Stimulated activated CD8-positive, alpha-beta memory T cell treated with anti-CD3 and anti-CD28 coated beads, Interleukin-4, amount 100 ng/mL, for 1 hour (primary cell): ENCODE measurements around the gene SLC25A26.

ENCODE experiments used
- DNase-seq, 2 donors: peaks; one replicate each; pipeline ENCODE4 v3.0.0-alpha.2; 2020; ENCODE audit warnings: low read depth in 2 of 2, low spot score in 1 of 2

Gene SLC25A26

DNA sequence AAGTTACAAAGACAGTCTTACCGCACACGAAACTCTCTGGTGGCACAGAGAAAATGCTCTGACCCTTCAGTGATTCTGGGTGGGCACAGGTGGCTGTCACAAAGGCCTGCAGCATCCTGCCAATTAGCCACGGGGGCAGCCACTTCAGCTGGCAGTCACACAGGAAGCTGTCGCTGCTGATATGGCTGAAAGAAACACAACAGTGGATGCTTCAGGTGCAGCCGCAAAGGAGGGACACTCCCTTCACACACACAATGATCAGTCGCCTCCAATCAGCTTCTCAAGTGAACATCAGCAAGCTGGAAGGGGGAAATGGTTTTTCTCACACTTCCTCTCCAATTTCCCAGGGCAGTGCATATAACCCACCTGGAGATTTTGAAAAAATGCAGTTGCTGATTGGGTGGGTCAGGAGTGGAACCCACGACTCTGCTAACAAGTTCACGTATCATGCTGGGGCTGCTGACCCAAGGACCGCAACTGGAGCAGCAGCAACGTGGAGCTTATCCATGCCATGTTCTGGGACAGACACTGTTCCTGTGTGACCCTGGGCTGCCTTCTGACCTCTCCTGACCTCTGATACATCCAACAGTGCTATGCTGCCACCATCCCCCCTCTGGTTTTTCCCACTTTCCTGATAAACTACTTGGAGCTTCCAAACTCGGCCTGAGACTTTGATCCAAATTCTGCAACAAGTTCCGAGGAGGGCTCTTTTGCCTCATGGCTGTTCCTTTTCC, 173.4 kb downstream of the SLC25A26 start:
- DNase-seq = peak in 1 of 2 donors; percentile 26

DNA sequence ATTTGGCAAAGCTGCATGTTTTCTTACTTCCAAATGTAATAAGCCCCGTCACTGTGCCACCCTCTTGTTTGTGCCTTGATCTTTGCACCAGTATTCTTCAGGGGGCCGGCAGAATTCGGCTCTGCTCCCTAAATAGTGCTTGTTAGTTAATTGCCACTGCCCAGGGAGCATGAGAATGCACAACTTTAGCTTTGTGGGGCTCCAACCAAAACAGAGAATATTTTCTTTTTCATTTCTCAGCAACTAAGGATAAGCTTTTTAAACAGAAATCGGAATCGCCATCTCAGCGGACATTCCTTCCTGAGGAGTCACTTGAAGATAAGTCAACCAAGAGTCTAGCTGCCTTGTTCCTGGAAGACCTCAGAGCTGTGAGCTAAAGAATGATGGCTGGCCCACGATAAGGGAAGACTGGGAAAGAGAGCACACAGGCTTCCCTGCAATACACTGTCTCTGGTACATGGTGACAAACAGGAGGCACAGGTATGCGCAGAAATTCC, 174.0 kb downstream of the SLC25A26 start:
- DNase-seq = no peak

DNA sequence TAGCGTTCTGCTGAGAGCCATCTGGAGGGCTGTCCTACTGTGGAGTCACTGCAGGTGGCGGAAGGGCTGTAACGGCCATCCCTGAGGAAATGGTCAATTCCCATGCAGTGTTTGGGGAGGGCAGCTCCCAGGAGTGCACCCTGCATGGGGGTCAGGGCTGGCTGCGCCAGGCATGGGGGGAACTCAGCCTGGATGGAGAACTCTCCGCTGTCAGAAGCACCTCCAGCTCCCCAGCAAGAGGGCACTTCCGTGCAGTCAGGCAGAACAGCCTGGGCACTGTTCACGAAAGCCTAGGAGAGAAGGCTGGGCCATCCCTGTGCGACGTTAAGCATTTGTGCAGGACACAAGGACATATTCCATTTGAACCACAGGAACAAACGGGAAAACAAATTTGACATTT, 174.8 kb downstream of the SLC25A26 start:
- no peak for DNase-seq

DNA sequence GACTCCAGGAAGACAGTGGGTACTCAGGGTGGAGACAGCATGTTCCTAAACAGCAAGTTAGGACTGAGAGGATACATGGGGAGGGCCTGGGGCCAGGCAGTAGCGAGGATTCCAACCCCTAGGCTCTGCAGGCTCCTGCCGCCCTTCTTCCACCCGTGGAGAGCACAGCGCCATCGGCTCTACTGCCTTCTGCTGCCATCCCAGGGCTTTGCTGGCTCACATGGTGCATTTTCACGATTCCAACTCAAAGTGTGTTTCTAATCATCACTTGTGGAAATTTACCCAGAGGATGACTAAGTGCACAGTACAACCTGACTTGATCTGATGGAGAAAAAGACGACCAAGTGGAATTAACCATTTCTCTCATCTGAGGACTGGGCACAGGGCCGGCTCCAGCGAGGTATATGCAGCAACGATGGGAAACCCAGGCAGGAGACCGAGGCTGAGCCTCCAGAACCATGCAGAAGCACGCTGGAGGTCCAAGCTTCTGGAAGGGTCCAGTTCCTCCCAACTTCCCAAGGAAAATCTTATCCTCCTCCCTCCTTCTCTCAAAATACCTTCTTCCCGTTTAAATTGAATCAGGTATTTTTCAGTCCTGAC, 175.5 kb downstream of the SLC25A26 start:
- no peak for DNase-seq

DNA sequence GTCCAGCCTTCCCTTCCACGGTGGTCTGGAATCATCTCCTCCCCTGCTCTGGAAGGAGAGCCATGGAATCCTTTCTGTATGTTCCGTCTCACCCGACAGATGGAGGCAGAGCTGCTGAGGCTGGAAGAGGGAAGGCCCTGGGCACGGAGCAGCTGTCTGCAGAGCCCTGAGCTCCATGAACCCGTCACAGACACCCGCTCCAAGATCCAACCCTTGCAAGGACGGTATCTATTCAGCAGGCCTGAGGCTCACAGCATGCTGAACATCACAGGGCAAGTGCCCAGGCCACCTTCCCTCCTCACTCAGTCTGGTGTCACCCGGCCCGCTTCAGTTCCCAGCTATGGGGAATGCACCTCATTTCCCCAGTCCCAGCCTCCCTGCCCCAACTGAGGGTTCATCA, 176.1 kb downstream of the SLC25A26 start:
- DNase-seq = no peak

DNA sequence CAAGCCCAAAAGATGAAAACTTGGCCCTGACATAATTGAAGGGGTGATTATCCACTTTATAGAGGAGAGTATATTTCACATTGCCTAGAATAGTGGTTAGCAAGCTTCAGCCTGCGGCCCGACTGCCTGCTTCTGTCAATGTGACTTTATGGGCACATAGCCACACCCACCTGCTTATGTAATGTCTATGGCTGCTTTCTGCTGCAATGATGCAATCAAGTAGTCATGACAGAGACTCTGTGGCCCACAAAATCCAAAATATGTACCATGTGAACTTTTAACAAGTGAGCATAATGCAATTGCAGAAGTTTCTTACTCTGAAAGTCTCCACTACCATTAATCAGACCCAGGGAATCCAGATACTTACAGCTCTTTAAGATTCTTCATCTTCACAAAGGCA, 176.9 kb downstream of the SLC25A26 start:
- DNase-seq = no peak

DNA sequence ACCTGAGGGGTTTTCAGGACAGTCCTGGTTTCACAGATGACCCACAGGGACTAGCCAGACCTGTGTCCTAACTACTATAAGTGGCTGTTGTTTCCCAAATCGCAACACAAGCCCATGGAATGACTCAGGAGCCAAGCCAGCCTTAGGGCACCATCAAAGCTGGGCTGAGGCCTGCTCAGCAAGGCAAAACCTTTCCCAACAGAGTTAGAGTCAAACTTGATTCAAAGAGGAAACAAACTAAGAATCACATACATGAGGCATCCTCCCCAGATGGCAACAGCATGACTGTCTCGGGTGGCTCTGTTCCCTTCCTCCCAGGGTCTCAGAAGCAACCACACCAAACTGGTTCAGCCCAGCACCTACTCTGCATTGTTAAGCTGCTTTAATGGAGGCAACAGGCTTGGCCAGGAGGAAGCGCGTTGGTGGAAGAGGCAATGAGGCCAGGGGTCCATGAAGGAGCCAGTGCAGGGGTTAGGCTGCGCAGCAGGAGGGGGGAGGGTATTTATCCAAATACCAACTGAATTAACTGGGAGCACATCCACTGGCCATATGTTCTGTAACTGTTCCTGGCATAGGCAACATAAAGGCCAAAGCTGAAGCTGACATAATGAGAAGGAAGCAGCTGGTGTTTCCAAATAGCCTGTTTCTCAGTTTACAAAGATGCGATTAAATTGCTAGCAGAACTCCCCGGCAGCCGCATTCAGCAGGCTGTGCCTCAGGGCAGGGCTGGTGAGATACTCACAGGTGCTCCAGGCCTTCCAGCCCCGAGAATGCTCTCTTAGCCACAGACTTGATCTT, 177.6 kb downstream of the SLC25A26 start:
- DNase-seq = no peak

DNA sequence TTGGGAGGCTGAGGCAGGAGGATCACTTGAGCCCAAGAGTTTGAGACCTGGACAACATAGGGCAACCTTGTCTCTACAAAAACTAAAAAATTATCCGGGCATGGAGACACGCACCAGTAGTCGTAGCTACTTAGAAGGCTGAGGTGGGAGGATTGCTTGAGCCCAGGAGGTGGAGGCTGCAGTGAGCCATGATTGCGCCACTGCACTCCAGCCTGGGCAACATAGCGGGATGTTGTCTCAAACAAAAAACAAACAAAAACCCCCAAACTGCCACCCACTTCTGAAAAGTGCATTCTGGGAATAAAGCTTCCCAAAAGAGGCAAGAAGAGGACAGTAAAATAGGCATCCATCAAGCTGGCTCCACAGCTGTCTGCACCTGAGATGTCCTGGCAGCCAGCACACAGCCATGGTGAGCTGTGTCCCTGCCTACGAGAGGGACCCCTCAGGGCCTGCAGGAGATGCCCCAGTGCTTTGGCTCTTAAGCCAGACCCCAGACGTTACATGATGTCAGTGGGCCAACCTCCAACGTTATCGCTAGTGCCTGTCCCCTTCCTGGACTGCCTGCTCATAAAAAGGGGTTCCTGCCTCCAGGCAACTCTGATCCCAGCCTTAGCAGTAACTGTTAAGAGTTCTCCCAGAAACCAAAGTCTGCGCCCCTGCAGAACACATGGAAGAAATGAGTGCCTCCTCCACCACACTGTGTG, 178.9 kb downstream of the SLC25A26 start:
- no peak for DNase-seq

DNA sequence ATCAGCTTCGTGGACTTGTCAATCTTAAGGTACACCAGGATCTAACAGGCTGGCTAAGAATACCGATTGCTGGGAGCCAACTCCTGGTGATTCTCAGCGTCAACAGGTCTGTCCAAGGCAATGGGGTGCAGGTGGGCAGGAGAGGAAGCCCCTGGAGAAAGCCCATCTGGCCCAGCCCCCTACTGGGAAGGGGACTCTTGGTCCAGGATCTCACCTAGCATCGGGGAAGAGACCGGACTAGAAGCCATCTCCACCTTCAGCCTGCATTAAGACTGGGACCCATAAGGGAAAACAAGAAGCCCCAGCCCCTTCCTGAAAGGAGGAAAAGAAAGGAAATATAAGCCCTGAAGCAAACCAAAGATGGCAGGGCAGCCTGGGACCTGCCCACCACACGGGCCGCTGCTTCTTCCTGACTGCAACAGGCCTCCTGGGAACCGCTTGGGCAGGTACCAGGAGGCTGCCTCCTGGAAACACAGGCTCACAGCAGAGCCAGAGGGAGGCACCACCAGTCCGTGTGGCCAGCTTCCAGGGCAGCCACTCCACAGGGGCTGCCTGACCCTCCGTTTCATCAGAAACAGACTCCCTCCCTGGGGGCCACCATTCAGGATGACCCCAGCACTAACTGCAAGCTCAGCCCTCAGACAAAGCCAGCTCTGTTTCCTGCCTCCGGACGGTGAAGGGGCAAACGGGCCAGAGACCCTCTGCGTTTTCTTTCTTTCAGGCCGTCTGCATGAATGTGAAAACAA, 179.8 kb downstream of the SLC25A26 start:
- DNase-seq = no peak

DNA sequence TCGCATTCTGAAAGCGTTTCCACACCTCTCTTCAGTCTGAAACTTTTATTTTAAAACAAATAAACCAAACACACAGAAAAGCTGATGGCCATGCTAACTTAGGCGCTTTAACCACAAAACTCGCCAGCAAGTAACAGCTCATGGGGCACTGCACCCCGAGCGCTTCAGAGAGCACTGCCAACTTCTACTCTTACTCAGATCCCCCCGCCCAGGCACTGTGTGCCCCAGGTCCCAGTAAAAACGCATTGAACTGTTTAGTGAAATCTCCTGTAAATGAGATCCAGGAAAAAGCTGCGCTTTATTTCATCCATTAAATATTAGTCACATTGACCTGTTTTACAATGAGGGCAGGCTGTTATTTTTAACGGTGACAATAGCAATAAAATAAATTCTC, 180.4 kb downstream of the SLC25A26 start:
- no peak for DNase-seq

DNA sequence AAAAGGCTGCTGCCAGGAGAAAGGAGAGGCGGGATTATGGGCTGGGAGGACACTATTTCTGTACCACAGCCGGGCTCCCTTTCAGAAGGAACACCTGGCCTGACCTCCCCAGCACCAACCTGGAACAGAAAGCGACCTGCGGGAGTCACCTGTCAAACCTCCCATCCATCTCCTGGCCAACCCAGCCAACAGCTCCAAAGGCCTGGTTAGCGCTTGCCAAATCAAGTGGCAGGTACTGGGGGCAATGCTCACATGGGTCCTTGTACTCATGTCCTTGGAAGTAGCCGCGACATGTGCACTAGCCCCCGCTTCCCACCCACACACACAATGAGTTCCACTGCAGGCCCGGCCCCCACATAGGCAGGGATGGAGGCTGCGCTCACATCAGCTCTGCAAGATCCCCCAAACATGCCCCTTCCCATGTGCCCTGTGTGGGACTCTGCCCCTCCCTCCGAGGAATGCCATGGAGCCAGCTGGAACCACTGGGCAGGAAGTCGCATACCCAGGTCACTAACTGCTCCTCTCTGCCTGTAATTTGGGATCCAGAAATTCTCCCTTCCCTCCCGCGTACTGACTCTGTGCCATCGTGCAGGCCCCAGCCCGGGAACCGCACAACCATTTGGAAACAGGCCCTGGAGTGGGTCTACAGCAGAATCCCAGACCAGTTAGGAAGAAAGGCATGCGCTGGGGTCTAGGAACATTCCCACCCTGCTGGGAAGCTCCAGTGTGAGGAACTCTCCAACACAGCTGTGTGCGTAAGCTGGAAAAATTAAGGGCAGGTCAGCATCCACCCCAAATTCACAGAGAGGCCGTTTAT, 181.1 kb downstream of the SLC25A26 start:
- DNase-seq = no peak

DNA sequence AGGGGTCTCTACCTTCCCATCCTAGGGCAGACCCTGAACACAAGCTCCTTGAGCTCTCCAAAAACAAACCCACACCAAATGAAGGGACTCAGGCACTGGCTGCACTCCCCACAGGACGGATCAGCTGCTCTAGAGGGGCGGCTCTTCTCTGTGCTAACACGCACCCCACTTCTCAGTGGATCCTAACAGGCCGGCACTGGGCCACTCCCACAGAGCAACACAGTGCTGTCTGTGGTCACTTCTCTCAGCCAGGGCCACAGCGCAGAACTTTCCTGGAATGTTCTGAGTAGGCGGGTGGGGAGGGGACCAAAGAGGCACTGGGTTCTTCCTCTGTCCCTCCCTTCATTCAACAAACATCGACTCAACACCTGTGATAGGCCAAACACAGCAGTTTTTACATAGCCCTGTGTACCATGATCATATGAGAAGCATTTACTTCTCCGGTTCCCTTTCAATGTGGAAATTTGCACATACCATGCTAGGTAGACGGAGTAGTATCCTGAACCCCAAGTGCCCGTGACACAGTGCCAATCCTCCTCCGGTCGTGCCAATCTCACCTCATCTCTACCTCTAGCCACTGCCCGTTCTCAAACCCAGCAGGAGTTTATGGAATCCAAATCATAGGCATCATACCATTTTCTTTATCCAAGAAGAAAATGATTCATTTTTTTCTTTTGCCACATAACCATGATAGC, 181.9 kb downstream of the SLC25A26 start:
- DNase-seq = no peak

DNA sequence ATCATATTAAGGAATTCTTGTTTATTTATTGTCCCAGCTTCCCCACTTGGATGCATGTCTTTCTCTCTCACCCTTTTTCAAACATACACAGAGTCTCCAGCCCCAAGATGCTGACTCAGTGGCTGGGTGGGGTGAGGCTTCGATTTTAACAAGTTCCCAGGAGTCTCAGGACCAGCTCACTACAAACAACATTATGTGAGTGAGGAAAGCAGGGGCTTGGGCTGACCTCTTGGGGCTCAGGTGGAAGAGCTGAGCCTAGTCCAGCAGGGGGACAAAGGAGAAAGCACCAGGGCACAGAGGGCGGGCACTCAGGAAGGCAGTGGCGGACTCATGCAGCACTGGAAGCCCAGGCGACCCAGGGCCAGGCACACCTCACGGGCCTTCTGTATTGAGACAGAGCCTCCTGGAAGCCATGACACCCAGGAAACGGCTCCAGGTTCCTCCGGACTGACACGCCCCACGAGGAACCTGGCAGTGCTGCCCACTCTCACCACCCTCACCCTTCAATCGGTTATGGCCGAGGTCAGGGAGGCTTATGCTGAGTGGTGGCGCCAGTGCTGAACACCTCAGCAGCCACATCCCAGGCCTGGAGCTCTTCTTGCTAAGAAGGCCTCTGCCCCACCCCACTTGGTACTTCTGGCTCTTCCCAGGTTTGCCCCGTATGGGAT, 182.7 kb downstream of the SLC25A26 start:
- no peak for DNase-seq

DNA sequence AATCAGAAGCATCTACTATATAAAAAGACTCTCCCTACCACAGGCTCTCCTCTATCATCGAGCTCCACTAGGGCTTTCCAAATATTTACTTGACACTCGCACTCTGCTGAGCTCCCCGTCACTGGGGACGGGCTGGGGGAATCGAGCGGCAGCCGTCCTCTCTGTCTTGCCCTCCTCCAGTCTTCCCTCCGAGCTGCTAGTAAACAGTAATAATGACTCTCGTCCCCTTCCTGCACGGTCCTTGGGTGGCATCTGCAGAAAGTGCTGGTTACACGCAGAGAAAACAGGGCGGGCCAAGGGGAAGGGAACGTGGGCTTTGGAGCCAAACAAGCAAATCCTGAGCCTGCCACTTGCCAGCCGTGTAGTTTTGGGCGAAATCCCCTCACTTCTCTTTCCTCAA, 183.4 kb downstream of the SLC25A26 start:
- DNase-seq = no peak

DNA sequence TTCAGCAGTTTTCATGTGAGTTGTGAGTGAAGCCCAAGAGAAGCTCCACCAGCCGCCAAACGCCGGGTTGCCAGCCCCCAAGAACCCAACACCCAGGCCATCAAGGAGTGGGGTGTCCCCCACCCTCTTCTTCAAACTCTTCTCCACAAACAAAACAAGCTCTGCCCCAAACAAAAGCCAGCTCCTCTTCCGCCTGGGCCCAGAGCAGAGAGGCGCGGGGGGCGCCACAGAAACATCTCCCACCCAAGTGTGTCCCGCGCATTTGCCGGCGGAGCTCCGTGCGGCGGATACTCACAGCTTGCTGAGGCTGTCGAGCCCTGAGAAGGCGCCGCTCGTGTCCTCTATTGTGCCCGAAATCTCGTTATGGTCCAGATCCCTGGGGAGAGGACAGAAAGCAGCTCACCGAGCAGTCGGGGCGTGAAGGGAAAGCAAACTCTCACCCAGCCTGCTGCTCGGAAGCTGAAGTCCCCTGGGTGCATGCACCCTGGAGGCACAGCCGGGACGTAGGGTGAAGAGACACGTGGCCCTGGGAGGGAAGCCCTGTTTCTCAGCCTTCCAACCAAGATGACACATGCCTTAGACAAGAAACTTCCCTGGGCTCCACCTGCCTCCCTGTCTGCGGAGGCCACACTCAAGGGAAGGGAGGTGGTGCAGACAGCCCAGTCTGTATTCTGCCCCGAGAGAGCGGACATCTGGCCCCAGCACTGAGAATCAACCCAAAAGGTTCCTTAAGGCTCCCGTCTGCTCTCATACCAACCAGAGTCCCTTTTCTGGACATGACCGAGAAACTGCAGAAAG, 184.3 kb downstream of the SLC25A26 start:
- no peak for DNase-seq

DNA sequence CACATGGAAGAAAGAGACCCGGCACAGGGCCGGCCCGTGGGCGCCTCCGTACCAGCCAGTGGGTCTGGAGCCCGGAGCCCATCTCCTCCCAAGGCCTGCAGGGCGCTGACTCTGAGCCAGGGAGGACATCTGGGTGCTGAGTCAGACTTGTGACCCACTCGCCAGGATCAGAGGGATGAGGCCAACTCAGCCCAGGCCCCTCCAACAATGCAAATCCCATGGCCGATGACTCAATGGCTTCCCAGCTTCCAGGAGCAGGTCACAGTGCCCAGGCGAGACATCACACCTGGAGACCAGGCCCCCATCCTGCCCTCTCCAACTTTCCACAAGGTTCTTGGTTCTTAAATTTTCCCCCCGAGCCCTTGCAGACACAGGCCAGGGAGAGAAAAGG, 184.9 kb downstream of the SLC25A26 start:
- DNase-seq = no peak

DNA sequence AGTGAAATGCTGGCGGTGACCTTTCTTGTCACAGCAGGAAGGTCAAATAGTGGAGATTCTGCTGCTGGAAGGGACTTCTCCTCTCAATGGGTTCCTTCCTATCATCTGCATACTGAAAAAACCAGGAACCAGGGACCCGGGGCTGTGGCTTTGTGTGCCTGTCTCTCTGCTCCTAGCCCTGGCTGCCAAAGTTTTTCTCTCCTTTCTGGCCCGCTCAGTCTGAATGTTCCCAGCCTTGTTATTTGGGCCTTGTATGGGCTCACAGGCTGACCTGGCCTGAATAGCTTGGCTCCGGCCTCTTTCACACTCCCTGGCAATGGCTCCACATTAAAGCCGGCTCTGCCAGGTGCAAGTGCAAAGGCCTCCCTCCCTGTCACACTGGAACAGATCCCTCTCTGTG, 185.4 kb downstream of the SLC25A26 start:
- no peak for DNase-seq
